K562 treated with DMSO at 1 percent for 12 hours (cell line): ENCODE measurements around the gene PLK1. TPM values are rescaled to one million over a fixed set of nuclear protein-coding genes. Genes with fewer than 3 reads are reported as not detected.

ENCODE experiments used
- total RNA-seq: library from RNA; unstranded; fragments of 300-600 nt; gene quantifications from 2 replicates; pipeline ENCODE4 v1.2.3, GENCODE V29; 2022; ENCODE audit not compliant: insufficient read depth

PLK1 gene
- total RNA-seq = 93.5 and 140 TPM in 2 replicates

GRCh38 chr16:23678430-23679273 lies at the start of gene PLK1:
Gene PLK1, plus strand, starts transcription at chr16:23678889. Its CDS starts 44 bp downstream, at chr16:23678933.

GRCh38 chr16:23640931-23641765 lies 37.5 kb upstream of the PLK1 start, which contains the start of the genes DCTN5 and PALB2:
Gene DCTN5, plus strand, starts transcription at chr16:23641466. Its CDS starts 77 bp downstream, at chr16:23641543.
Gene PALB2, minus strand, starts transcription at chr16:23641310. Its CDS starts 153 bp downstream, at chr16:23641157.

GRCh38 chr16:23712976-23713375 lies 34.3 kb downstream of the PLK1 start, which contains the start of gene ERN2:
Gene ERN2, minus strand, starts transcription at chr16:23713222. Its CDS starts 35 bp downstream, at chr16:23713187.

Other genes starting within 250 kb of the PLK1 start
- gene COG7, start 225.7 kb upstream of the PLK1 start, total RNA-seq = 7.1 and 16.0 TPM in 2 replicates
- gene GGA2, start 168.4 kb upstream of the PLK1 start, total RNA-seq = 24.1 and 61.5 TPM in 2 replicates
- 2.9 and 8.6 TPM in 2 replicates for gene EARS2, start 121.5 kb upstream of the PLK1 start, total RNA-seq
- gene UBFD1, start 121.2 kb upstream of the PLK1 start, total RNA-seq = 29.5 and 77.3 TPM in 2 replicates
- 172 and 201 TPM in 2 replicates for gene NDUFAB1, start 82.6 kb upstream of the PLK1 start, total RNA-seq
- 6.2 and 12.0 TPM in 2 replicates for gene PALB2, start 37.6 kb upstream of the PLK1 start, total RNA-seq
- gene DCTN5, start 37.4 kb upstream of the PLK1 start, total RNA-seq = 20.5 and 67.6 TPM in 2 replicates
- gene ERN2, start 34.3 kb downstream of the PLK1 start, total RNA-seq = 0.28 TPM in 1 of 2 replicates, not detected in the other
- 0.80 and 1.6 TPM in 2 replicates for gene CHP2, start 76.1 kb downstream of the PLK1 start, total RNA-seq
- gene PRKCB, start 157.1 kb downstream of the PLK1 start, total RNA-seq = 44.8 and 114 TPM in 2 replicates